Measurements from ENCODE around the gene ZNF485.
"Not testable (repeated sequence)": the region's sequence is repeated elsewhere in the genome, so short reads cannot be mapped to it uniquely, and the experiment has no call there.

The ZNF485 gene

GRCh38 chr10:43606323-43607198 lies at the start of gene ZNF485:
Gene ZNF485 (plus strand): TSS chr10:43606438. CDS start chr10:43607051, 613 bp downstream.
- DNase-seq (ENCODE audit: low spot score): peak; percentile 83

- DNase-seq (ENCODE audit: low spot score): no peak
Observed at GRCh38 chr10:43557214-43557613, 49.0 kb upstream of the ZNF485 start.

- DNase-seq (ENCODE audit: low spot score): no peak
Observed at GRCh38 chr10:43569681-43570080, 36.6 kb upstream of the ZNF485 start.

- DNase-seq (ENCODE audit: low spot score): no peak
Observed at GRCh38 chr10:43570971-43571370, 35.3 kb upstream of the ZNF485 start.

GRCh38 chr10:43573250-43574000 lies 32.8 kb upstream of the ZNF485 start:
- no peak for DNase-seq (ENCODE audit: low spot score)

GRCh38 chr10:43574001-43574892 lies 32.0 kb upstream of the ZNF485 start, which contains the start of gene ZNF239:
Gene ZNF239 (minus strand): TSS chr10:43574616. CDS start chr10:43558079, 16,537 bp downstream.
- DNase-seq (ENCODE audit: low spot score): peak; percentile 77

GRCh38 chr10:43574906-43575305 lies 31.3 kb upstream of the ZNF485 start:
- no peak for DNase-seq (ENCODE audit: low spot score)

- DNase-seq (ENCODE audit: low spot score): no peak
Observed at GRCh38 chr10:43576062-43576461, 30.2 kb upstream of the ZNF485 start.

GRCh38 chr10:43576580-43576979 lies 29.7 kb upstream of the ZNF485 start:
- DNase-seq (ENCODE audit: low spot score): no peak

GRCh38 chr10:43584051-43584450 lies 22.2 kb upstream of the ZNF485 start:
- no peak for DNase-seq (ENCODE audit: low spot score)

GRCh38 chr10:43585046-43585445 lies 21.2 kb upstream of the ZNF485 start:
- no peak for DNase-seq (ENCODE audit: low spot score)

GRCh38 chr10:43585981-43586729 lies 20.1 kb upstream of the ZNF485 start:
- DNase-seq (ENCODE audit: low spot score): no peak

GRCh38 chr10:43586730-43587115 lies 19.5 kb upstream of the ZNF485 start:
- not testable (repeated sequence) for DNase-seq (ENCODE audit: low spot score)

GRCh38 chr10:43591303-43591904 lies 14.8 kb upstream of the ZNF485 start:
- no peak for DNase-seq (ENCODE audit: low spot score)

GRCh38 chr10:43594944-43595589 lies 11.2 kb upstream of the ZNF485 start:
- no peak for DNase-seq (ENCODE audit: low spot score)

- DNase-seq (ENCODE audit: low spot score): no peak
Observed at GRCh38 chr10:43595739-43596298, 10.4 kb upstream of the ZNF485 start.

GRCh38 chr10:43596546-43596945 lies 9.7 kb upstream of the ZNF485 start:
- no peak for DNase-seq (ENCODE audit: low spot score)

GRCh38 chr10:43598446-43598845 lies 7.8 kb upstream of the ZNF485 start:
- DNase-seq (ENCODE audit: low spot score): no peak

- DNase-seq (ENCODE audit: low spot score): no peak
Observed at GRCh38 chr10:43599333-43599732, 6.9 kb upstream of the ZNF485 start.

GRCh38 chr10:43601576-43601975 lies 4.7 kb upstream of the ZNF485 start:
- DNase-seq (ENCODE audit: low spot score): not testable (repeated sequence)
